NCI-H2196 treated with DMSO at 0.1 percent for 48 hours (cell line): Measurements from ENCODE around the gene NMT2.
A peak's percentile ranks its signal among the peaks of the same experiment; 100 is the strongest.

Experiments
- DNase-seq: peaks from one replicate; lab custom pipeline; 2025; ENCODE audit not compliant: unreplicated experiment; lab: John Stamatoyannopoulos, UW

The NMT2 gene

DNA sequence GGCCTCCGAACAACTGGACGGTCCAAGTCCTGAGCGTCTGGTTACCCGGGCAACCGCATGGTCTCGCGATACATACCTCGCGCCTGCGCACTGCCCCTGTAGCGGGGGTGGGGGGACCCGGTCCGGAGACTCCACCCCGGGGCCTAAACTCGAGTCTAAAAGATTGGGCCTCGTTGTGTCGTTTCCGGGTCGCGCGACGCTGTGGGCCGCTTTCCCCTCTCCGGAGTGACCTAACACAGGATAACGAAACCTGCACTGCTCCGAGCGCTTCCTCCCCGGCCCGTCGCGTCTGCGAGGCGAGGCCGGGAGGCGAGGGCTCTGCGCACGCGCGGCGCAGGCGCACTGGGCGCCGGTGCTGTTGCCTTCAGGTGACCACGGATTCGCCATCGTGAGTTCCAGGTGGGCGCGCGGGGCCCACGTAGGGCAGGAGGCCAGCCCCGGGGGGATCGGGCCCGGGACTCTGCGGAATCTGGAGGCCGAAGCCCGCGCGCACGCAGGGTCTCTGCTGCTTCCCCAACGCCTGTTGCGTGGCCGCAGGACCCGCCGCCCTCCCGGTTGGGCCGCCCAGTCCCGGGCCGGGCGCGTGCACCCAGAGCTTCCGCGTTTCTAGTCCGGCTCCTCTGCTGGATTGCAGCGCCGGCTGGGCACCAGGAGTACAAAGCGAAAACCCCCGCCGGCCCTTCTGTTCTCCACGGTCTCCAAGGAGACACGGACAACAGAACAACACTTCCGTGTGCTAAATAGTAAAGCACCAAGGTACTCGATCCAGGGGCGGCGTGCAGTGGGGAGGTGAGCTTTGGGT is 71.3 kb downstream of the NMT2 start, which contains the start of gene RPP38:
RPP38 (plus strand) TSS at position 345 of the 802 bp plus-strand sequence. CDS start 5,960 bp downstream, outside the sequence.
- peak; percentile 56 for DNase-seq

GRCh38 chr10:15096661-15097010 is 71.9 kb downstream of the NMT2 start:
- no peak for DNase-seq

DNA sequence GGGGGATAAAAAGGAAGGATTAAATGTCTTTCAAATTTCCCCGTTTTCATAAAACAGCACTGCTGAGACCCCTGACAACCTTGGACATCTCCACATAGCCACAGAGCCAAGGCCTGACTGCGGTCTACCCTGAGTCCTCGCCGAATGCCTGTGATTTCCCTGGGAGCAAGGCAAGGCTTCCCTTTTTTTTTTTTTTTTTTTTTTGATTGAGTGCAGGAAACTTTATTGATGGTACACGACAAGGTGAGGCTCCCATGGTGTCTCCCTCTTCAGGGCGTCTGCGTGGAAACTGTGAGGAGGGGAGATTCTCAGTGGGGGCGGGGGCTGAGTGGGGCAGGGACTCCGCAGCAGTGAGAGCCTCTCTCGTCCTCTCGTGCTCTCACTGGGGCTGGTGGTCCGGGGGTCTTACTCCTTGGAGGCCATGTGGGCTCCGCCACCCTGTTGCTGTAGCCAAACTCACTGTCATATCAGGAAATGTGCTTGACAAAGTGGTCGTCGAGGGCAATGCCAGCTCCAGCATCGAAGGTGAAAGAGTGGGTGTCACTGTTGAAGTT is 75.6 kb downstream of the NMT2 start:
- DNase-seq, result no peak

DNA sequence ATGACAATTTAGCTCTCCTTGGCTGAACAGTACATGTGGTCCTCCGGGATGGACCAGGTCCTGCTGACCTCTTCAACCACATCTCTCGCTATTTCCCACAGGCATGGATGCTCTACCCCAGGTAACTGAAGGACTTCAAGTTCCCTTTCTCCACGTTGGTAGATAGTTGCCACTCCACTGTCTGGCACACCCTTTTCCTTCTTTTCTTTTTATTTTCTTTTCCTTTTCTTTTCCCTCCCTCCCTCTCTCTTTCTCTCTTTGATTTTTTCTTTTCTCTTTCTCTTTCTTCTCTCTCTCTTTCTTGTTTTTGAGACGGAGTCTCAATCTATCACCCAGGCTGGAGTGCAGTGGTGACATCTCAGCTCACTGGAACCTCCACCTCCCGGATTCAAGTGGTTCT is 77.1 kb downstream of the NMT2 start:
- no peak for DNase-seq

DNA sequence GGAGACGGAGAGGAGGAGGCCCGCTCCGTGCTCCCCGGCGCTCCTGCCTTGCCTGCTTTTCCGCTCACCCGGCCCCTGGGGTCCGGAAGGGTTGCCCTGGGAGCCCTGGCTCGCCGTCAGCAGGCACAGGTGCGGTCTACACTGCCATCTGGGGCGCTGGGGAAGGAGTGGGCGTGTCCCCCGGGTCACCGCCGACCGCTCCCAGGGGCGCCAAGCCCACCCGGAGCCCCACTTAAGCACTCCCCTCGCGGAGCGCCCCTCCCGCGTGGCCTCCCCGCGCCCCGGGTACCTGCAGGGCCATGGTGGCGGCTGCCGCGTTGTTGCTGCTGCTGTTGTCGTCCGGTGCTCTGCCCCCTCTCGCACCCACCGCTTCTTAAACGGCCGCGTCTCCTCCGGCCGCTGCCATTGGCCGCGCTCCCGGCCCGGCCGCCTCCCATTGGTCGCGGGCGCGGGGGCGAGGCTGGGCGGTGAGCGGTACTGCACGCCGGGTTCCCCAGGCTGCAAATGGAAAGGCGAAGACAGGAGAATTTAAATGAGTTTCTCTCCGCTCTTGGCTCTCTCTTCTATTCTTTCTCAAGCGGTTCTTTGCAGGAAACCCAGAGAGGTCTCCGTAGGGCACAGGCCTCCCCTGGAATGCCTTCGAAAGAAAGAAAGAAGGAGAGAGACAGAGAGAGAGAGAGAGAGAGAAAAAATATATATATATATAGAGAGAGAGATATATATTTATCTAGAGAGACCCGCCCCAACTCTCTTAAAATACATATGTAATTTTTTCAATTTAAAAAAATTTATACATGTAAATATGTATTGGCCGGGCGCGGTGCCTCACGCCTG is 79.8 kb downstream of the NMT2 start, which contains the start of gene ACBD7:
ACBD7 (minus strand) TSS at position 349 of the 834 bp plus-strand sequence; CDS start at position 301, 48 bp downstream.
- DNase-seq, result peak; percentile 69

GRCh38 chr10:15084502-15084922 is 84.0 kb downstream of the NMT2 start:
- peak; percentile 39 for DNase-seq

DNA sequence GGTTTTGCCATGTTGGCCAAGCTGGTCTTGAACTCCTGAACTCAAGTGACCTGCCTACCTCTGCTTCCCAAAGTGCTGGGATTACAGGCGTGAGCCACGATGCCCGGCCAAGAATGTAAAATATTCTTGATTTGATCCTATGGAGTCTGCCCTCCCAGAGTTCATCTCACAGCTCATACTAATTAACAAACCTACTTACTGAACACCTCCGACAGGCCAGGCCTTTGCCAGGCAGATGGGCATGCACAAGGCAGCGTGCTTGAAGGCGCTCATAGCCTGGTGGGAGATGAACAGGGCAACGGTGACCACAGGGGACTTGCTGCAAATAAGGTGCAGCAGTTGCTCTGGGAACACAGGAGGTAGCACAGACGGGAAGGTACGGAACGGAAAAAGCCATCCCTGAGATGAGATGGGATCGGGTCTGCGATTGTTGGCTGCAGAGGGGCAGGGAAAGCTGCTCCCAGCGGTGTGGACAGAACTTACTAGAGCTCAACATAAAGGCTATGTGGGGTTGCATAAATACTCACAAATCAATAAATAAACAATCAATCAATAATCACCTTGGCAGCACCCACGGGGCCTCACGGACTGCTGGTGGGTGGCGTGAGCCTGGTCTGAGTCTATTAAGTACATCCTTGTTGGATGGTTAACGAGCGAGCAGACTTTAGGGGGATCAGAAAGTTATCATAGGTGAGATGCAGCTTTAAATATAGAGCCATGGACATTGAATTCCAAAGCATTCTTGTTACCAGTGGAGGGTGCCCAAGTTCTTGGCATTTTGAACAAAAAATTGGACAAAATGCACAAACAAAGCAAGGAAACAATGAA is 84.6 kb downstream of the NMT2 start:
- DNase-seq, result no peak

DNA sequence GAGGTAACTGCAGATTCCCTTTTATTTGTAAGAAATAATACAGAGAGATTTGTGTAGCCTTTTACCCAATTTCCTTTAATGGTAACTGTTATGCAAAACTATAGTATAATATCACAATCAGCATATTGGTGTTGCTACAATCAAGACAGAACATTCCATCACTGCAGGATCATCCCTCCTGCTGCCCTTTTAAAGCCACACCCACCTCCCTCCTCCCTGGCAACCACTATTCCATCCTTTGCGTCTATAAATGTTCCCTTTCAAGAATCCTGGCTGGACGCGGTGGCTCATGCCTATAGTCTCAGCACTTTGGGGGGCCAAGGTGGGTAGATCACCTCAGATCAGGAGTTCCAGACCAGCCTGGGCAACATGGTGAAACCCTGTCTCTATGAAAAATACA is 93.1 kb downstream of the NMT2 start:
- no peak for DNase-seq

- DNase-seq, result no peak
These were observed 96.1 kb downstream of the NMT2 start for GRCh38 chr10:15072358-15072757.

- DNase-seq, result no peak
These were observed 99.3 kb downstream of the NMT2 start for GRCh38 chr10:15069230-15069629.

- no peak for DNase-seq
These were observed 99.7 kb downstream of the NMT2 start for GRCh38 chr10:15068802-15069201.

- no peak for DNase-seq
These were observed 101.3 kb downstream of the NMT2 start for GRCh38 chr10:15067154-15067553.

- no peak for DNase-seq
These were observed 107.9 kb downstream of the NMT2 start for GRCh38 chr10:15060638-15061037.

DNA sequence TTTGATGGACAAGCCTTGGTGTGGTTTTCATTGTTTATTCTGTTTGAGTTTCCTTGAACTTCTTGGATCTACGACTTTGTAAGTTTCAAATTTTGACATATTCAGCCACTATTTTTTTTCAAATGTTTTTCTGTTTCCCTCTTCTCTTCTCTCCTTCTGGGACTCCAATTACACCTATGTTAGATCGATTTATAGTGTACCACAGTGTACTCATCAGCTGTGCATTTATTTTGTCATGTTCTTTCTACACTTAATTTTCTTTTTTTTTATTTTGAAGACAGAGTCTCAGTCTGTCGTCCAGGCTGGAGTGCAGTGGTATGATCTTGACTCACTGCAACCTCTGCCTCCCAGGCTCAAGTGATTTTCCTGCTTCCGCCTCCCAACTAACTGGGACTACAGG is 108.6 kb downstream of the NMT2 start:
- DNase-seq, result no peak

GRCh38 chr10:15058689-15059088 is 109.8 kb downstream of the NMT2 start:
- DNase-seq, result no peak
